ENCODE data around the gene BTBD2. TPM values are rescaled to one million over a fixed set of nuclear protein-coding genes. Genes with fewer than 3 reads are reported as not detected.

Gene BTBD2
- polyA plus RNA-seq, 1 donor from 2014 or later, result 46.1 TPM

GRCh38 chr19:2055931-2056836, 40.7 kb upstream of the BTBD2 start:
- Histone ChIP-seq H3K4me3 (ENCODE audit: low read length) (no peak overlapping the region), H2AFZ (ENCODE audit: low read depth, low read length) (no peak overlapping the region), H3K27ac (ENCODE audit: low read length) (no peak overlapping the region), H3K9me2 (ENCODE audit: insufficient read depth, low read length) (no peaks in the 10 kb centered on the region), H3K79me2 (replicated peaks; ENCODE audit: insufficient read depth, low read length) (no peaks in the 10 kb centered on the region), H3K9me3 (ENCODE audit: low read length) (no peaks in the 10 kb centered on the region), H4K20me1 (ENCODE audit: insufficient read depth) (no peaks in the 10 kb centered on the region), H3K36me3 (ENCODE audit: insufficient read depth, low read length) (no peaks in the 10 kb centered on the region), H3K27me3 (ENCODE audit: insufficient read depth, low read depth, low read length) (no peaks in the 10 kb centered on the region), H3K9ac (ENCODE audit: low read length) (peak overlapping the region; percentile 41), H3K4me2 (ENCODE audit: low read length) (no peak overlapping the region), H3F3A (ENCODE audit: insufficient read depth, low read length, poor library complexity, severe bottlenecking) (no peaks in the 10 kb centered on the region)
- TF ChIP-seq EZH2 (IDR thresholded peaks at IDR 0.05; ENCODE audit: borderline replicate concordance, insufficient read depth, low read length, poor library complexity, severe bottlenecking) (no peak), EP300 (conservative IDR thresholded peaks at IDR 0.05; ENCODE audit: poor library complexity, severe bottlenecking) (no peak), REST (IDR thresholded peaks at IDR 0.05; ENCODE audit: borderline replicate concordance) (no peak), MXI1 (conservative IDR thresholded peaks at IDR 0.05; ENCODE audit: poor library complexity, severe bottlenecking) (no peak), CTCF (IDR thresholded peaks at IDR 0.05; ENCODE audit: poor library complexity, severe bottlenecking) (no peak), SMC3 (conservative IDR thresholded peaks at IDR 0.05; ENCODE audit: poor library complexity) (no peak), RAD21 (conservative IDR thresholded peaks at IDR 0.05) (no peak), POLR2AphosphoS5 (IDR thresholded peaks at IDR 0.05) (no peak), TAF1 (IDR thresholded peaks at IDR 0.05; ENCODE audit: low read depth) (no peak)

DNA sequence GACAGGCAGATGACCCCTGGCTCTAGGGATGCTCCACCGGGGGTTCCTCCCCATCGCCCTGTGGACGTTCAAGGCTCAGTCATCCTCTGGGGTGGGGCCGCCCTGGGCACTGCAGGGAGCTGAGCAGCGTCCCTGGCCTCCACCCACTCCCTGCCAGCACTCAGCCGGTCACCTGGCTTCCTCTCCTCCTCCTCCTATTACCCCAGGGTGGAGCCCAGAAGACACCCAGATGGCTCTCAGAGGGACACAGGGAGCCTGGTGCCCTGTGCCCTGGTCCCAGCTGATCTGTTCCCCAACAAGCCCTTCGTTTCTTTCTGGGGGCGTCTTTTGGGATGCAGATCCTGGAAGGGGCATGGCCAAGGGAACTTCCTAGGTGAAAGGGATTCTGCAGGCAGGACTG, 39.2 kb upstream of the BTBD2 start:
- no peak overlapping the region for H3K27ac ChIP-seq (ENCODE audit: low read length)

More for the DNA sequence above, 39.2 kb upstream of the BTBD2 start:
- H3K4me3 ChIP-seq (ENCODE audit: low read length), result no peak overlapping the region
- H3K9ac ChIP-seq (ENCODE audit: low read length), result no peak overlapping the region
- no peaks in the 10 kb centered on the region for H3K9me2 ChIP-seq (ENCODE audit: insufficient read depth, low read length)
- no peaks in the 10 kb centered on the region for H3K36me3 ChIP-seq (ENCODE audit: insufficient read depth, low read length)
- no peaks in the 10 kb centered on the region for H3K27me3 ChIP-seq (ENCODE audit: insufficient read depth, low read depth, low read length)
- no peaks in the 10 kb centered on the region for H3F3A ChIP-seq (ENCODE audit: insufficient read depth, low read length, poor library complexity, severe bottlenecking)
- no peaks in the 10 kb centered on the region for H3K9me3 ChIP-seq (ENCODE audit: low read length)
- TF ChIP-seq SMC3 (conservative IDR thresholded peaks at IDR 0.05; ENCODE audit: poor library complexity), result no peak
- TF ChIP-seq TAF1 (IDR thresholded peaks at IDR 0.05; ENCODE audit: low read depth), result no peak
- TF ChIP-seq CTCF (IDR thresholded peaks at IDR 0.05; ENCODE audit: poor library complexity, severe bottlenecking), result no peak
- TF ChIP-seq MXI1 (conservative IDR thresholded peaks at IDR 0.05; ENCODE audit: poor library complexity, severe bottlenecking), result no peak
- TF ChIP-seq POLR2AphosphoS5 (IDR thresholded peaks at IDR 0.05), result no peak
- no peak for TF ChIP-seq EP300 (conservative IDR thresholded peaks at IDR 0.05; ENCODE audit: poor library complexity, severe bottlenecking)
- no peak for TF ChIP-seq REST (IDR thresholded peaks at IDR 0.05; ENCODE audit: borderline replicate concordance)
- TF ChIP-seq EZH2 (IDR thresholded peaks at IDR 0.05; ENCODE audit: borderline replicate concordance, insufficient read depth, low read length, poor library complexity, severe bottlenecking), result no peak
- peaks cover 6% of the 10 kb centered on the region for H4K20me1 ChIP-seq (ENCODE audit: insufficient read depth)
- no peak overlapping the region for H2AFZ ChIP-seq (ENCODE audit: low read depth, low read length)
- H3K4me2 ChIP-seq (ENCODE audit: low read length), result no peak overlapping the region
- peaks cover 11% of the 10 kb centered on the region for H3K79me2 ChIP-seq (replicated peaks; ENCODE audit: insufficient read depth, low read length)

Data from neural cell (in vitro differentiated cells).